ENCODE measurements around the gene PAFAH1B1.

Gene PAFAH1B1

DNA sequence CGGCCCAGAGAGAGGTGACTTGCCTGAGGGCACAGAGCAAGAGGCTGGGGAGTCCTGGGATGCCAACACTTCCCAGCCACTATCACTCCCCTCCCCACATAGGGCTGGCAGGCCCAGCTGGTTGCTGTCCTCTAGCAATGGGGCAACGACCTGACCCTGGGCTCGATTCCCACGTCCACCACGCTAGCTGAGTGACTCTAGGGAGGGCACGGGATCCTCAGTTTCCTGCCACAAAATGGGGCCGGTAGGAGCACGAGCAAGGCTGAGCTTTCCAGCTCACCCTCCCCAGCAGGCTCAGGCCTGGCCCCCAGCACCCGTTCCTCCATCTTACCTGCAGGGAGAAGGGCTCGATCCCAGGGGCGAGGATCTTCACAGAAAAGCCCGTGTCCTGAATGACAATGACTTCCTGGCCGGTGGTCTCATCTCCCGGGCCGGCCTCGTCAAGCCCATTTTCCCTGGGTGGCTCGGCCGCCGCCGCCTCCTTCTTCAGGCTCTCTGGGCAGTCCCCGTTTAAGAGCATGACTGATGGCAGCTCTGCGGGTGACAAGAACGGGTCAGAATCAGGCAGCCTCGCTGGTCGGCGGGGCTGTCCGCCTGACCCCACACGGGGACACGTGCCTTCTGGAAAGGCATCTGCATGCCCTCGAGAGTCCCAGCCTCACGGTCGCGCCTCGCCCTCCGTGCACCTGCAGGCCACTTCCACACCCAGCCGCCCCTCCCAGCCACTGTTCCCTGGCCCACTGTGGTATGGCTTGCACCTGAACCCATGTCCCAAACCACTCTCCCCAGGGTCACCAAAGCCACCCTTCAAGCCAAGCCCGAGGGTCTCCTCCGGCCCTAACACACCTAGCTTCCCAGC, 110.8 kb downstream of the PAFAH1B1 start:
- DNase-seq (ENCODE audit: low spot score), result no peak

DNA sequence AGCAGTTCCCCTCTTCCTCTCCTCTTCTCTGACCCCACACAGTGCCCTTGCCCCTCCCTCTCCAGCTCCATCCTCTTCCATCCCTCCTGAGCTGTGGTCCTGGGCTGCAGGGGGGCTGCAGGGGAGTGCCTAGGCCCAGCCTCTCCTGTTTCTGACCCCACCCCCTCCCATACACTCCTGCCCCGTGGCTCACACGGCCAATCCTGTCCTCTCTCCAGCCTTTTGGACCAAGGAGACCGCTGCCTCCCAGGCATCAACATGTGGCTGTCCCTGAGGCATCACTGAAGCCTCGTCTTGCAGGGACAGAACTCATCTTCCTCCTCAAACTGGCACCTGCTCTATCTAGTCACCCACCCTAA, 111.4 kb downstream of the PAFAH1B1 start:
- no peak for DNase-seq (ENCODE audit: low spot score)

DNA sequence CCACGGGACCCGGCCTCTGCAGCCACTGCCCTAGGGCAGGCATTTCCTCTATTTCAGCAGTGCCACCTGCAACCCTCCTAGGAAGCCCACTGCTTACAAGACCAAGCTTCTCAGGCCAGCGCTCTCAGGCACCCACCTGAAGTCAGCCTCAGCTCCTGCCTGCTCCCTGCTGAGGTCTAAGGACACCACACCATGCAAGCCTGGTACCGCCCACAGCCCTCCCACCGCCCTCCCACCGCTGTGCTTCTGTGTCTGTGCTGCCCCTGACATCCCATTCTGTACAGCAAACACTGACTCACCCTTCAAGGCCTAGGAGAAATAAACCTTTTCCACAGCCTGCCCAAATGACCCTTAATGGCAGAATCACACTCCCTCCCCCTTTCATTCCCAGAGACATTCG, 111.8 kb downstream of the PAFAH1B1 start:
- no peak for DNase-seq (ENCODE audit: low spot score)

DNA sequence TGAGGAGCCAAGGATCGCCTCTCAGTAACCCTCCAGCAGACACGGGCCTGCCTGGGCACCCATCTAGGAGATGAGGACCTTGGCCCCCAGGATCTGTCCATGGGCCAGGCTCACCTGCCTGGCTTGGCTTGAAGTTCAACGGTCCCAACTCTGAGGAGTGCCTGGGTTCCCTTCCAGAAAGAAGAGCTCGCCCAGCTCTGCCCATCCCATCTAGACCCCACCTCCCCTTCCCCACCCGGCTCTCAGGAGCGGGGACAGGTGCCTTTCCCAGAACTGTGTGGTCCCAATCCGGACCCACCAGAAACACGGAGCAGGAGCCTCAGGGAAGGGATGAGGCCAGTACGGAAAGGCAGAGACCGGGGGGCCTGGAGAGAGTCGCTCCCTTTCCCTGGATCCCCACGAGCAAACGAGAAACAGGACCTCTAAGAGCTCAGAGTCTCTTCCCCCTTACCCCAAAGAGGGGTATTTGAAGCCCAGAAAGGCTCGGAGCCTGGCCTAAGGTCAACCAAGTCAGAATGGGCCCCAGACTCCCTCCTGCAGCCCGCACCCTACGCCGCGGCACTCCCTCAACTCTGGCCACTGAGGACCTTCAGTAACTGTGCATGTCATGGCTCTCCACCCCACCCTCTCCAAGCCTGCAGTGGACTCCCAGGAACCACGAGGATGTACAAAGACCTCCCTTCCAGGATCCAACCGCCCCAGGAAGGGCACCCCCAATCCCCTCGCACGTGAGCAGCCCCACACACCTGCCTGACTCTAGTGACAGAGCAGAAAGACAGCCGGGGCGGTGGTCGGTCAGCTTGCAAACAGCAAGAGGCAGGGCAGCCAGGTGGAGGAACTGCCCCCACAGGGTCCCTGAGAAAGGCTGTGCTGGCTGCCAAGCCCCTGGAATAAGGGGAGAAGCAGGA, 112.7 kb downstream of the PAFAH1B1 start:
- DNase-seq (ENCODE audit: low spot score), result no peak

DNA sequence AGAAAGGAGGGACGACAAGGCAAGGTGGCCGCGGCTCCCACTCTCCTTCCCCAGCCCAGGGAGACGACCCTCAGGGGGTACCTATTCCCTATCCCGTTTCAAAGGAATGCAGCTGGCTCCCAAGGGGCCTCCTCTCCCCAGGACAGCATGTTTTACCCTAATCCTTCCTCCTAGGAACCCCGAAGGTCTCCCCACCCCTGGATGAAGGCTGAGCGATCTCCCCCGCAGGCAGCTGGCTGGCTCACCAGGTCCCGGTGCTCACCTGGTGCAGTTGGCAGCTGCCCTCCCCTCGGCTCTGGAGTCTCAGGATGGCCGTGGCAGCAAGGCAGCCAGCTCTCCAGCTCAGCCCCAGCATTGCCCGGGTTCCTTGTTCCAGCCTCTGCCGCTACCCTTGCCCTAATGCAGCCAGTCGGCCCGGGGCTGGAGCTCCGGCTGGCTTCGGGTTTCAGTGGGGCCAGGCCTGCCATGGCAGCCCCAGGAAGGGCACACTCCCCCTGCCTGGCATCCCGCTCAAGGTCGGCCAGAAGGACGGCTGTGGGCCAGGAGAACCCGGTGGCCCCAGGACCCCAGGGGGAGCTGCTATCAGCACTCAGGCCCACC, 113.6 kb downstream of the PAFAH1B1 start:
- DNase-seq (ENCODE audit: low spot score), result no peak

DNA sequence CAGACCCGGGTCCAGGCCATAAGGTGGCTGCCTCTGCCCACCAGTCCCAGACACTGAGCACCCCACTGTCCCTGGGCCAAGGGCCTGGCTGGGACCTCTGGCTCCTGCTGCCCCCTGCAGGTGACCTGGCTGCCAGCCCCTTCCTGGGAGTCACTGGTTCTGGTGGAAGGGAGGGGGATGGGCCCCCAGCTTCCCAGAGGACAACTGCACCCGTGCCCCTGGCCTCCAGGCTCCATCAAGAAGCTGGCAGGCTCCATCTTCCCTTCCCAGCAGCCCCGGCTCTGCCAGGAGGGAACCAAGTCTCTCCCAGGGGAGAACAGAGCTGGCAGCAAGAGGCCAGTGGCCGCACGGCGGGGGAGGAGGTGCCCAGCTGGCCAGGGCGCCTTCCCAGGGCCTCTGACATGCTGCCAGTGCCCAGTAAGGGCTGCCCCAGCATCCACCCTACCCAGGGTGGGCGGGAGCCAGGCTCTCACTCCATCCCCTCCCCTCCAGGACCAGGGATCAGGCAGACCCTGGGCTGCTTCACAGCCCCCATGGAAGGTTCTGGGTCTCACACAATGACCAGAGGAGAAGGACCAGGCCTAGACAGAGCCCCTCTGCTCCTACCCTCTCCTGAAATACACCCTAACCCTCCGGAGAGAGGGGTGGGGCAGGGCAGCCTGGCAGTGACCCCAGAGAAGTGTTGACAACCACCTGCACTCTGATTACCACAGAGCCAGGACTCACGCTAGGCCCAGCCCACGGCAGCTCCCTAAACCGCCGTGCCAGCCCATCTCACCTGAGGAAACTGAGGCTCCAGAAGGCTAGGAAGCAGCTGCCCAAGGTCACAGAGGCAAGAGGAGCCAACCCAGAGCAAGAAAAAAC, 114.5 kb downstream of the PAFAH1B1 start:
- DNase-seq (ENCODE audit: low spot score), result no peak

DNA sequence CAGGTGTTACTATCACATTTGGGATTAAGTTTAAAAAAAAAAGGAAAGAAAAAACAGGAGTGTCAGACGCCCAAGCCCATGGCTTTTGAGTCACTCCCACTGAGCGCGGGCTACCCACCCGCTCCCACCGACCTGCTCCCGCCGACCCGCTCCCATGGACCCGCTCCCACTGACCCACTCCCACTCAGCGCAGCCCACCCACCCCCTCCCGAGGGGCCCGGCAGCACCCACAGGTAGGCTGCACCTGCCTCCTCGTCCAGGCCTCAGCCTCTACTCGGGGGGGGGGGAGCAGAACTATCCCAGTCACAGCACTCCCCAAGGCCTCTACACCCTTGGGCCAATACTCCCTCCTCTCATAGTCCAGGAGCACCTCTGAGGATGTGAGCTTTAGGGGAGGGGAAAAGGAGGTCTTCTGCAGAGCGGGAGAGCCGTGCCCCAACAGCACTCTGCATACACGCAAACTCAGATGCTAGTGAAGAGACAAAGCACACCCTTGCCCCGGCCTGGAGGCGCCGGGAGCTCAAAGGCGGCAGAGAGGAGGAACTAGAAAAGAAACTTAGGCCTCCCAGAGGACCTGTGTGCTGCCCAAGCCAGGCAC, 115.2 kb downstream of the PAFAH1B1 start:
- peak; percentile 26 for DNase-seq (ENCODE audit: low spot score)

DNA sequence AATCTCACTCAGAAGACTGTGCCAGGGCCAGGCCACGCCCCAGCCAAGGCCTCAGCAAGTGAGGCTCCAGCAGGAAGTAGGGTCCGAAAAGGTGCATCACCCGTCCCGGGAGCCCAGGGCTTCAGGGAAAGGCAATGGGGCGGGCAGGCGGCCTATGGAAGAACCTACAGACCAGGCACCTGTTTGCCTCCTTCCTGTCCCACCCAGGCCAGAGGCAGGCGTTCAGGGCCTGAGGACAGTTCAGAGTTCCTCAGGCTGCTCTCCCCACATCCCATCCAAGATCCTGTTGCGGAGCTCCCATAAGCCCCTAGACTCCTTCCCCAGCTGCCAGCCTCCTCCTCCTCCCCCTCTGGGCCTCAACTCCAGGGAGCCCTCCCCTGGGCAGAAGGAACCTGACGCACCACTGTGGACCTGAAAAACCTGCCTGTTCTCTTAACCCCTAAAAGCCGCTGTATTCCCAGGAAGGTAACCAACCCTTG, 115.8 kb downstream of the PAFAH1B1 start:
- no peak for DNase-seq (ENCODE audit: low spot score)

DNA sequence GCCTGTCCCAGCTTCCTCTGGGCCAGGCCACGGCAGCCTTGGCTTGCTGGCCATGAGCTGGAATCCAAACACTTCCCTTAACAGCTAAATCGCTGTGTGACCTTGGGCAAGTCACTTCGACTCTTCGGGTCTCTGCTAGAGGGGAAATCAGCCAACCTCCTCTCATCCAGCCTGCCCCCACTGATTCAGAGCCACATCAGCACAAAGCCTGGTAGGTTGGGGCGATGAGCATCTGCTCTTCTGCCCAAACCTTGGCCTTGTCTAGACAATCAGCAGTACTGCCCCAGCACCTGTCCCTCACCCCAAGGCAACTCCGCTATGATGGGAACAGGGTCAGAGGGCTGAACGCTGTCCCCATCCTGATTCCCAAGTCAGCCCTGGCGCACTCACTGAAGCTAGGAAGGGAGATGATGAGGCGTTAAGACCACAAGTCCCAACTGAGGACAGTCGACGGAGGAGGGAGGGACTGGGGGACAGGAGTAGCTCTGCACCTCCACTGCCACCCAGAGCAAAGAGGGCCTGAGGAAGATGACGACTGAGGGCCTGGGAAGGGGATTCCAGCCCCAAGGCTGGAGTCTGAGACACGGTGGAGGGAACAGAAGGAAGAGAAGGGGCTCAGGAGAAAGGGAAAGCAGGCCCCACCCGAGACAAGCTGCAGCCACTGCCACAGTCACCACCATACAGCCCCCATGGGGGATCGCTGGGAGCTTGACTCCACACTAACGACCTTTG, 116.8 kb downstream of the PAFAH1B1 start:
- no peak for DNase-seq (ENCODE audit: low spot score)

DNA sequence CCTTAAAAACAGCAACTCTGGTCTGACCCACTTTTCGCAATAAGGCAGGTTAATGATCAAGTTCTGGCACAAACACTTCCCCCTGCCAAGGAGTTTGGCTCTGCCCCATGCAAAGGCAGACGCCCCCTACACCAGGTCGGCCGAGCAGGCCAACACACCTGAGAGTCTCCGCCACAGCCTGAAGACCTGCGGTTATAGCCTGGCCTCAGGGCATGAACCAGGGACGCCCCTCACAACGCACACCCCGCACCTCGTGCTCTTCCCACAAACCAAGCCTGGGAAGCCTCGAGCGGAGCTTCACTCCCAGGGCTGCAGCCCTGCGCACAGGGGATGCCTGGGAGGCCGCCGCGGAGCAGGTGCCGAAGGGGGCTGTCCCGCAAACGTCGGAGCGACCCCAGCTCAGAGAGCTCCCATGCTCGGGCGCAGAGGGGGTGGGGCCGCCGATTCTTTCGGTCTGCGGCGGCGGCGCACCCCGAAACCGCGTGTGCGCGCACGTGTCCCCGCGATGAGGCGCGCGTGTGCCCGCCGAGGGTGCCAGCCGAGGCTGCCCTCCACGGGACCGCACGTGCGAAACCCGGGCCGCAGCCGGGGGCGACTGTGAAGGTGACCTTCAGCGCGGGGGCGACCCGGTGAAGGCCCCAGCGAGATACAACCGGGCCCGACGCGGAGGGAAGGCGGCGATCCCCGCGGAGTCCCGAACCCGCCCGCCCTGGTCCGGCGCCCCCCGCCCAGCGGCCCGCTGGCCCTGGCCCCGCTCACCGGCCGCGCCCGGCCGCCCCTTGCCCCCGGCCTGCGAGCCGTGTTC, 117.6 kb downstream of the PAFAH1B1 start:
- DNase-seq (ENCODE audit: low spot score), result peak; percentile 29

DNA sequence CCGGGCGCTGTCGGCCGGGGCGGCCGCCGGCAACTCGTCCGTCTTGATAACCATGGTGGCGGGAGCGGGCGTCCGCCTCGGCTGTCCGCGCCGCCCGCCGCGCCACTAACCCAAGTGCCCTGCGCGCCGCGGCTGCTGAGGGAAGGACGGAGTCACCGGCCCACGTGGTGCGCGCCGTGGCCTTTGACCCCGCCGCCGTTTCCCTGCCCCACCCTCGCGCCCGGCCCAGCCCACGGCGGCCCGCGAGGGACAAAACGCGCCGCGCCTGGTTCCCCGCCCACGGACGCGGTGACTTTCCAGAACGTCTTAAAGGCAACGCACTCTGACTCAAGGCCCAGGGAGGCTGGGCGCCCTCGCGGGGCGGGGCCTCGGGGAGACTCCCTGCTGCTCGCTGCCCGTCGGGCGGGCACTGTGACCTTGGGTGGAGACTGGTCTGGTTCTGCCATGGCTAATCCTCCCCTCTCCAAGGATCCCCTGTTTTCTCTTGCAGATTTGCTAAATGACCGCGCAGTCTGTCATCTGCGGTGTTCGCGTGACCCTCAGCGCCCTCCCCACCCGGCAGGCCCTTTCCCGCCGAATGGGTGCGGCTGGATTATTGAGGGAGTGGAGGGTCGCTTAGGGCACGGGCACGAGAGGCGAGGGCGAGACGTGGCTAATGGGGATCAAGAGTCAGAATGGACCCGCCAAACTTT, 118.3 kb downstream of the PAFAH1B1 start, which contains the start of gene CLUH:
Gene CLUH (minus strand): TSS at position 157 of the 692 bp plus-strand sequence. CDS start 103 bp downstream, at position 54.
- DNase-seq (ENCODE audit: low spot score), result peak; percentile 79

DNA sequence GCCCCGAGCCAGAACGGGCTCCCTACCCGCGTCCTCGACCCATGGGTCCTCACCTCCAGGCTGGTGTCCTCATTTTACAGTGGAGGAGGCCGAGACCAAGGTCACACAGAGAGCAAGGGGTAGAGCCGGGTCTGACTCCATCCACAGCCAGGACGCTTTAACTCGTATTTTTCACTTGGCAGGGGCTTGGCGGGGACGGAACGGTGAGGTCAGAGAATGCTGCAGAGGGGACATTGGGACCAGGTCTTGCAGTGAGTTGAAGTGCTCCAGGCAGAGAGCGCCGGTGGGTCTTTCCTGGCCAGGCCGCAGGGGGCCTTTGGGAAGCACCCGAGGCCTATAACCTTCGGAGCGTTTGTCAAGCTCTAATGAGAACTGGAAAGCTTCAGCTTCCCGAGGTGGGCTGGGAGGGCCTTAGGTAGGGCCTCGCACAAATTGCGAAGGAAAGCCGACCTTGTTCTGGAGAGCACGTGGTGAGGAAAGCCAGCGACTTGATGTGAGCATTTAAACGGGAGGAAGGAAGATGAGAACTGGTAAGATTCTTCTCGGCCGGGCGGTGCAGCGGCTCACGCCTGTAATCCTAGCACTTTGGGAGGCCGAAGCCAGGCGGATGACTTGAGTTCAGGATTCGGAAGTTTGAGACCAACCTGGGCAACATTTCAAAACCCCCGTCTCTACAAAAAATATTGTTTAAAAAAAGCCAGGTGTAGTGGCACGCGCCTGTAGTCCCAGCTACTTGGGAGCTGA, 119.0 kb downstream of the PAFAH1B1 start:
- no peak for DNase-seq (ENCODE audit: low spot score)

DNA sequence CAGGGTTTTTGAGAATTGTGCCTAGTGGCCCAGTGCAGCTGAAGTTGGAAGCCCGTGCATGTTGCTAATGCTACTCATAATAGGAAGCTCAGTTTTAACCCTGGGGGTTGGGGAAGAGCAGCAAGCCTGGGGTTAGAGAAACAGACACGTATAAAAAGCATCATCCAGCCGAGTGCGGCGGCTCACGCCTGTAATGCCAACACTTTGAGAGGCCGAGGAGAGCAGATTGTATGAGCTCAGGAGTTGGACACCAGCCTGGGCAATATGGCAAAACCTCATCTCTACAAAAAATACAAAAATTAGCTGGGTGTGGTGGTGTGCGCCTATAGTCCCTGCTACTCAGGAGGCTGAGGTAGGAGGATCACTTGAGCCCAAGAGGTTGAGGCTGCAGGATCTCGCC, 120.4 kb downstream of the PAFAH1B1 start:
- DNase-seq (ENCODE audit: low spot score), result no peak

DNA sequence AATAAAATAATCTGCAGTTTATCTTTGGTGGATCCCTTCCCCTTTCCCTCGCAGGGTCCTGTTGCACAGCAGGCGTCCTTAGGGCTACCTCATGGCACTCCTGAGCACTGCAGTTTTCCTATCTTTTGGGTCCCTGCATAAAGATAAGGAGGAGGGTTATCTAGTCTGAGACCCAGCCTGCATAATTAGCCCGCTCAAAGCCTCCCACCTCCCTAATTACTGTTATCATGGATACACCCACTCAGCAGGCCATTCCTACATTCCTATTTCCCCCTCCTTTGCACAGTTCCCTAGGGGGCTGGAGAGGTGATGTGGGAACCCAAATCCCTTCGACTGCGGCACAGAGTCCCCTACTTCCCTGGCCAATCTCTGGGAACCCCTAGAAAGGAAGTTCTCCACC, 123.2 kb downstream of the PAFAH1B1 start:
- no peak for DNase-seq (ENCODE audit: low spot score)

DNA sequence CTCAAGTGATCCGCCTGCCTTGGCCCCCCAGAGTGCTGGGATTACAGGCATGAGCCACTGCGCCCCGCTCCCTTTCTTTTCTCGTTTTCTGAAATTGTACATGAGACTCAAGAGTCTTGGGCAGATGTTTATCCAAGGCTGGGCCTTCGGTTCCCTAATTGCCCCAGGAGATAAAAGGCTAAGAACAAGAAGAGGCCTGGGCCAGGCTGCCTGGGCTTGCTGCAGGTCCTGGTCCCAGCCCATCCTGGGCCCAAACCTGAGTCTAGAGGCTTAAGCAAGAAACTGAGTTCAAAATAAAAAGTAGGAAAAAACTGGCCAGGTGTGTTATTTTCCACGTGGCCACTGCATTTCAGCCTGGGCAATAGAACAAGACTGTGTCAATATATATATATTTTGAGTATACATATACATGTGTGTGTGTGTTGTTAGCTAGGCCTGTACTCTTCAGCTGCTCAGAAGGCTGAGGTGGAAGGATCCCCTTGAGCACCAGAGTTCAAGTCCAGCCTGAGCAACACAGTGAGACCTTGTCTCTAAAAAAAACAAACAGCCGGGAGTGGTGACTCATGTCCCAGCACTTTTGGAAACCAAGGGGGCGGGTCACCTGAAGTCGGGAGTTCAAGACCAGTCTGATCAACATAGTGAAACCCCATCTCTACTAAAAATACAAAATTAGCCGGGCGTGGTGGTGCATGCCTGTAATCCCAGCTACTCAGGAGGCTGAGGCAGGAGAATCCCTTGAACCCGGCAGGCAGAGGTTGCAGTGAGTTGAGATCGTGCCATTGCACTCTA, 124.9 kb downstream of the PAFAH1B1 start:
- no peak for DNase-seq (ENCODE audit: low spot score)

DNA sequence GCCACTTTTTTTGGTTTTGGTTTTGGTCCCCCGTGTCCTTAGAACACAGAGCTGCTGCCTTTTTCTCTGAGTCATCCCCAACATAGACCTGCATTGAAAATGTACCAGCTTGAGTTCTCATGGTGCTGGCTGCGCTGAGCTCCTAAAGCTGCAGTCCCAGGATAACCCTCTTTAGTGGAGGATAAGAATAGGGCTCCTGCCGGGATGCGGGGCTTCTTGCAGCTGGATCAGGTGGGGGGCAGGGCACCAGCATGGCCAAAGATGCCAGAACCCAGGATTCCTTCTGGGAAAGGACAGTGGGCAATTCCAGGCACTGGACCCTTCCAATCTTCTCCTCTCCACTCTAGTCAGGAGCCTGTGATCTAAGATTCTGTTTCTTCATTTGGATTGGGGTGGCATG, 126.4 kb downstream of the PAFAH1B1 start:
- DNase-seq (ENCODE audit: low spot score), result no peak

DNA sequence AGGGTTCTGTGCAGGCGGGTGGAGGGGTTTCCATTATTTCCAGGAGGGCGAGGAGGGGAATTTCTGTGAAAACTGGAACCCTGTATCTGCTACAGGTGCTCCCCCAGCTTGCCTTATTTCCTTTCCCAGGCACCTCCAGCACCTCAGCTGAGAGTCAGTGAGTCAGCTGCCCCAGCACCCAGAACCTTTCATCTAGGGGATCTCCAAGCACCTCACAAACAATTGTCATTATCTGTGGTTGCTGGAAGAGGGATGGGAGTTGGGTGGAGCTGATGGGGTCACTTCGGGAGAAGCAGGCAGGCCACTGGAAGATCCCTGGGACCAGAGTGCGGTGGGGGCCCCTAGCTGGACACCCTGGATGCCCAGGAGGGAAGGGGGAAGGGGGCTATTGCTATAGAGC, 128.1 kb downstream of the PAFAH1B1 start:
- no peak for DNase-seq (ENCODE audit: low spot score)

All from NAMALWA (cell line).